ENCODE data around the gene ZNF48.

Gene ZNF48

DNA sequence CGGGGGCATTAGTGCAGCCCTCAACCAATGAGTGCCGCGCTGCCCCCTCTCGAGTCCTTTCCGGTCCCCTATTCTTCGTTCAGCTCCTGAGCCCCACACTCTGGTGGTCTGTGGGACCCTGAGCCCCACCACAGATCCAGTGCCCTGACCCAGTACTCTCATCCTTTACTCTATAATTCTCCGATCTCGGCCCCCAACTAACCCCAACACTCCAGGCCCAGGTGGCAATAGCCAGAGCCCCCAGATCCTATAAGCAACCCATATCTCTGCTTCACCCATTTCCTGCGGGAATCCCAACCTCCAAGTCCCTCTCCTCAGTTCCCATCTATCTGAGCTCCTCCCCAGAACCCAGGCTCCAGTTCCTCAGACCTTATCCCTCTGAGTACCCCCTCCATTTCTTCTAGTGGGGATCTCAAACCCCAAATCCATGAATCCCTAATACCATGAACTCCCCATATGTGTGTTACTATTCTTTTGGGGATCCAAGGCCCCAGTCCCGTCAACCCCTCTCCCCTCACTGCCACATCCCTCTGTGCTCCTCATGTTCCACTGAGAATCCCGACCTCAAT lies 23.9 kb upstream of the ZNF48 start:
- Histone ChIP-seq H3K4me1 (ENCODE audit: control insufficient read depth in 1 of 2, insufficient read depth in 2 of 2, low read length in 2 of 2) (peaks cover 13 to 32% of the 10 kb centered on the region in 2 donors), H3K36me3 (ENCODE audit: control insufficient read depth in 1 of 2, insufficient read depth in 2 of 2, low read length in 2 of 2) (no peaks in the 10 kb centered on the region), H3K4me3 (ENCODE audit: low read depth in 1 of 2, low read length in 2 of 2) (peak overlapping the region; percentile 62 to 74), H3K9me3 (ENCODE audit: control insufficient read depth in 1 of 2, low read length in 2 of 2) (no peaks in the 10 kb centered on the region), H3K27me3 (ENCODE audit: low read depth, low read length) (no peaks in the 10 kb centered on the region), H3K27ac (ENCODE audit: low read length) (peak overlapping the region; percentile 90)

GRCh38 chr16:30372038-30372712 lies 23.0 kb upstream of the ZNF48 start:
- Histone ChIP-seq H3K36me3 (ENCODE audit: control insufficient read depth in 1 of 2, insufficient read depth in 2 of 2, low read length in 2 of 2) (no peaks in the 10 kb centered on the region), H3K9me3 (ENCODE audit: control insufficient read depth in 1 of 2, low read length in 2 of 2) (no peaks in the 10 kb centered on the region), H3K4me1 (ENCODE audit: control insufficient read depth in 1 of 2, insufficient read depth in 2 of 2, low read length in 2 of 2) (peaks cover 10 to 30% of the 10 kb centered on the region in 2 donors), H3K4me3 (ENCODE audit: low read depth in 1 of 2, low read length in 2 of 2) (no peak overlapping the region), H3K27me3 (ENCODE audit: low read depth, low read length) (no peaks in the 10 kb centered on the region), H3K27ac (ENCODE audit: low read length) (no peak overlapping the region)

- H3K4me1 ChIP-seq (ENCODE audit: control insufficient read depth in 1 of 2, insufficient read depth in 2 of 2, low read length in 2 of 2), result peaks cover 4 to 28% of the 10 kb centered on the region in 2 donors
- H3K27me3 ChIP-seq (ENCODE audit: low read depth, low read length), result no peaks in the 10 kb centered on the region
- no peak overlapping the region for H3K4me3 ChIP-seq (ENCODE audit: low read depth in 1 of 2, low read length in 2 of 2)
- H3K27ac ChIP-seq (ENCODE audit: low read length), result no peak overlapping the region
- H3K36me3 ChIP-seq (ENCODE audit: control insufficient read depth in 1 of 2, insufficient read depth in 2 of 2, low read length in 2 of 2), result peaks cover 0 to under 1% of the 10 kb centered on the region in 2 donors
- no peaks in the 10 kb centered on the region for H3K9me3 ChIP-seq (ENCODE audit: control insufficient read depth in 1 of 2, low read length in 2 of 2)
Measured at GRCh38 chr16:30372725-30373124, 22.5 kb upstream of the ZNF48 start.

GRCh38 chr16:30374538-30374937 lies 20.7 kb upstream of the ZNF48 start, which contains the start of gene MYL11:
Gene MYL11, plus strand, starts transcription at chr16:30374802. Its CDS starts 56 bp downstream, at chr16:30374858.
- Histone ChIP-seq H3K27me3 (ENCODE audit: low read depth, low read length) (no peaks in the 10 kb centered on the region), H3K4me1 (ENCODE audit: control insufficient read depth in 1 of 2, insufficient read depth in 2 of 2, low read length in 2 of 2) (peaks cover 0 to 21% of the 10 kb centered on the region in 2 donors), H3K27ac (ENCODE audit: low read length) (no peak within 1 kb of the TSS), H3K4me3 (ENCODE audit: low read depth in 1 of 2, low read length in 2 of 2) (no peak within 1 kb of the TSS), H3K9me3 (ENCODE audit: control insufficient read depth in 1 of 2, low read length in 2 of 2) (no peaks in the 10 kb centered on the region), H3K36me3 (ENCODE audit: control insufficient read depth in 1 of 2, insufficient read depth in 2 of 2, low read length in 2 of 2) (peaks cover 0 to 4% of the 10 kb centered on the region in 2 donors)

DNA sequence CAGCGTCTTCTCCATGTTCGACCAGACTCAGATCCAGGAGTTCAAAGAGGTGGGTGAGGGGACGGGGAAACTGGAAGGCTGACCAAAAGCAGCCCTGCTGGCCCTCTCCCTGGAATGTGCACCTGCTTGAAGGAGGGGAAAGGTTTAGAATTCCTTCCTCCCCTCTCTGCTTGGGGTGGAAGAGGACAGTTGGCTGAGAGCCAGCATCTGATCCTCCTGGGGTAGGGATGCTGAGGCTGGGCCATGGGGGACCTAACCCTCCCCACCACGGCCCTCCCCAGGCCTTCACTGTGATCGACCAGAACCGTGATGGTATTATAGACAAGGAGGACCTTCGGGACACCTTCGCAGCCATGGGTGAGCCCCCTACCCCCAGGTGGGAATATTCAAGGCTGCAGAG lies 19.4 kb upstream of the ZNF48 start:
- H3K27ac ChIP-seq (ENCODE audit: low read length), result no peak overlapping the region
- H3K27me3 ChIP-seq (ENCODE audit: low read depth, low read length), result no peaks in the 10 kb centered on the region
- H3K4me3 ChIP-seq (ENCODE audit: low read depth in 1 of 2, low read length in 2 of 2), result no peak overlapping the region
- no peaks in the 10 kb centered on the region for H3K9me3 ChIP-seq (ENCODE audit: control insufficient read depth in 1 of 2, low read length in 2 of 2)
- peaks cover 0 to 21% of the 10 kb centered on the region in 2 donors for H3K4me1 ChIP-seq (ENCODE audit: control insufficient read depth in 1 of 2, insufficient read depth in 2 of 2, low read length in 2 of 2)
- peaks cover 0 to 4% of the 10 kb centered on the region in 2 donors for H3K36me3 ChIP-seq (ENCODE audit: control insufficient read depth in 1 of 2, insufficient read depth in 2 of 2, low read length in 2 of 2)

- Histone ChIP-seq H3K4me1 (ENCODE audit: control insufficient read depth in 1 of 2, insufficient read depth in 2 of 2, low read length in 2 of 2) (peaks cover 0 to 18% of the 10 kb centered on the region in 2 donors), H3K27me3 (ENCODE audit: low read depth, low read length) (no peaks in the 10 kb centered on the region), H3K36me3 (ENCODE audit: control insufficient read depth in 1 of 2, insufficient read depth in 2 of 2, low read length in 2 of 2) (peaks cover 0 to 4% of the 10 kb centered on the region in 2 donors), H3K4me3 (ENCODE audit: low read depth in 1 of 2, low read length in 2 of 2) (no peak overlapping the region), H3K9me3 (ENCODE audit: control insufficient read depth in 1 of 2, low read length in 2 of 2) (no peaks in the 10 kb centered on the region), H3K27ac (ENCODE audit: low read length) (no peak overlapping the region)
Measured at GRCh38 chr16:30376461-30376902, 18.7 kb upstream of the ZNF48 start.

GRCh38 chr16:30377050-30377811 lies 18.0 kb upstream of the ZNF48 start:
- H3K4me1 ChIP-seq (ENCODE audit: control insufficient read depth in 1 of 2, insufficient read depth in 2 of 2, low read length in 2 of 2), result peaks cover 0 to 15% of the 10 kb centered on the region in 2 donors
- H3K27me3 ChIP-seq (ENCODE audit: low read depth, low read length), result no peaks in the 10 kb centered on the region
- H3K27ac ChIP-seq (ENCODE audit: low read length), result peak overlapping the region; percentile 98
- no peaks in the 10 kb centered on the region for H3K9me3 ChIP-seq (ENCODE audit: control insufficient read depth in 1 of 2, low read length in 2 of 2)
- peak overlapping the region; percentile 53 to 69 for H3K4me3 ChIP-seq (ENCODE audit: low read depth in 1 of 2, low read length in 2 of 2)
- peaks cover 0 to 4% of the 10 kb centered on the region in 2 donors for H3K36me3 ChIP-seq (ENCODE audit: control insufficient read depth in 1 of 2, insufficient read depth in 2 of 2, low read length in 2 of 2)

DNA sequence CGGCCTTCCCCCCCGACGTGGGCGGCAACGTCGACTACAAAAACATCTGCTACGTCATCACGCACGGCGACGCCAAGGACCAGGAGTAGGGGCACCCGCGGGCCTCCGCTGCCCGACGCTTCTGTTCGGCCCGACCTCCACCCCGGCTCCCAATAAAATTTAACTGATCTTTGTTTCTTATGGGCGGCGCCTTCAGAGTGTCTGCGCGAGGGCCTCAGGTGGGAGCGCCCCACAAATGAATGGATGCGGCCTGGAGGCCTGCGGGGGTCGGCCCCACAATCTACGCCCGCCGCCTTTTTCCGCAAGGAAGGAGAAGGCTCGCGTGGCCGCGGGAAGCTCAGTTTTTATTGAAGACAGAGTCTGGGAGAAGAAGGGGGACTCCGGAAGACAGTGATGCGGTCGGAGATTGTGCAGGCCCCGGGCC lies 17.4 kb upstream of the ZNF48 start:
- H3K27me3 ChIP-seq (ENCODE audit: low read depth, low read length), result no peaks in the 10 kb centered on the region
- H3K9me3 ChIP-seq (ENCODE audit: control insufficient read depth in 1 of 2, low read length in 2 of 2), result no peaks in the 10 kb centered on the region
- H3K4me1 ChIP-seq (ENCODE audit: control insufficient read depth in 1 of 2, insufficient read depth in 2 of 2, low read length in 2 of 2), result peaks cover 0 to 15% of the 10 kb centered on the region in 2 donors
- peaks cover 0 to 4% of the 10 kb centered on the region in 2 donors for H3K36me3 ChIP-seq (ENCODE audit: control insufficient read depth in 1 of 2, insufficient read depth in 2 of 2, low read length in 2 of 2)
- H3K4me3 ChIP-seq (ENCODE audit: low read depth in 1 of 2, low read length in 2 of 2), result peak overlapping the region; percentile 53 to 69
- peak overlapping the region; percentile 98 for H3K27ac ChIP-seq (ENCODE audit: low read length)

- Histone ChIP-seq H3K27ac (ENCODE audit: low read length) (peak overlapping the region; percentile 98), H3K4me1 (ENCODE audit: control insufficient read depth in 1 of 2, insufficient read depth in 2 of 2, low read length in 2 of 2) (peaks cover 0 to 15% of the 10 kb centered on the region in 2 donors)
Measured at GRCh38 chr16:30378236-30379157, 16.7 kb upstream of the ZNF48 start.

GRCh38 chr16:30379158-30379783 lies 15.9 kb upstream of the ZNF48 start:
- H3K27me3 ChIP-seq (ENCODE audit: low read depth, low read length), result no peaks in the 10 kb centered on the region
- H3K36me3 ChIP-seq (ENCODE audit: control insufficient read depth in 1 of 2, insufficient read depth in 2 of 2, low read length in 2 of 2), result peaks cover 0 to 4% of the 10 kb centered on the region in 2 donors
- H3K4me3 ChIP-seq (ENCODE audit: low read depth in 1 of 2, low read length in 2 of 2), result peak overlapping the region; percentile 69 to 73
- H3K4me1 ChIP-seq (ENCODE audit: control insufficient read depth in 1 of 2, insufficient read depth in 2 of 2, low read length in 2 of 2), result peaks cover 0 to 15% of the 10 kb centered on the region in 2 donors
- H3K9me3 ChIP-seq (ENCODE audit: control insufficient read depth in 1 of 2, low read length in 2 of 2), result no peaks in the 10 kb centered on the region
- H3K27ac ChIP-seq (ENCODE audit: low read length), result no peak overlapping the region

More at GRCh38 chr16:30378236-30379157, 16.7 kb upstream of the ZNF48 start:
- peak overlapping the region; percentile 69 to 73 for H3K4me3 ChIP-seq (ENCODE audit: low read depth in 1 of 2, low read length in 2 of 2)
- no peaks in the 10 kb centered on the region for H3K27me3 ChIP-seq (ENCODE audit: low read depth, low read length)
- H3K36me3 ChIP-seq (ENCODE audit: control insufficient read depth in 1 of 2, insufficient read depth in 2 of 2, low read length in 2 of 2), result peaks cover 0 to 4% of the 10 kb centered on the region in 2 donors
- no peaks in the 10 kb centered on the region for H3K9me3 ChIP-seq (ENCODE audit: control insufficient read depth in 1 of 2, low read length in 2 of 2)
